T-cell (primary cell): ENCODE measurements around the gene COL26A1. TPM values are rescaled to one million over a fixed set of nuclear protein-coding genes. Genes with fewer than 3 reads are reported as not detected.

Source experiments
- ATAC-seq, 4 experiments: fragments of 200-7000 bp in 3 of 4; fragments of 150-1000 bp in 1 of 4; cut with Tn5 transposase; replicated peaks in 1 of 4; 1 replicate in 3 of 4; 2 replicates in 1 of 4; pipeline ENCODE4 v1.10.0; 2021; ENCODE audit warnings: moderate library complexity in 3 of 4, mild to moderate bottlenecking in 2 of 4, moderate number of reproducible peaks in 1 of 4
- CTCF ChIA-PET, 2 donors: fragments of 300-600 bp; sonication (Branson Sonifier 250); formaldehyde crosslinking; loops; one replicate each; lab custom pipeline; 2022; ENCODE audit warnings: antibody characterized with exemption in 2 of 2; lab: Charles Lee
- POLR2A ChIA-PET, 2 donors: fragments of 300-600 bp; sonication (Branson Sonifier 250); formaldehyde crosslinking; loops; one replicate each; lab custom pipeline; 2022; ENCODE audit warnings: antibody characterized with exemption in 2 of 2; lab: Charles Lee
- DNase-seq, 35 experiments: peaks; one replicate each; pipeline versions ENCODE4 v3.0.0 to v3.0.0-alpha.2; 2013 to 2023
- H3K27ac ChIP-seq: one replicate; pipeline ENCODE4 v1.5.1; 2013; ENCODE audit warnings: low read length
- H3K27me3 ChIP-seq, 2 experiments: replicated peaks in 1 of 2; 1 replicate in 1 of 2; 2 replicates in 1 of 2; pipeline versions ENCODE4 v1.6.1 to v1.7.0; 2013; ENCODE audit warnings: low read length in 1 of 2, mixed read lengths in 1 of 2; ENCODE audit not compliant: control insufficient read depth in 2 of 2, insufficient read depth in 2 of 2; ENCODE audit errors: extremely low read depth in 1 of 2
- H3K36me3 ChIP-seq, 2 donors: 1 replicate in 1 of 2; 2 replicates in 1 of 2; pipeline versions ENCODE4 v1.6.1 to v1.7.0; 2013; ENCODE audit warnings: low read length in 1 of 2; ENCODE audit not compliant: control insufficient read depth in 2 of 2, insufficient read depth in 1 of 2; ENCODE audit errors: extremely low read depth in 1 of 2
- H3K4me1 ChIP-seq, 2 experiments: 1 replicate in 1 of 2; 2 replicates in 1 of 2; pipeline versions ENCODE4 v1.6.1 to v1.7.0; 2013; ENCODE audit warnings: low read length in 2 of 2, mixed read lengths in 1 of 2; ENCODE audit not compliant: insufficient read depth in 2 of 2, control insufficient read depth in 1 of 2; ENCODE audit errors: extremely low read depth in 1 of 2
- H3K4me3 ChIP-seq, 2 donors: 1 replicate in 1 of 2; 2 replicates in 1 of 2; pipeline versions ENCODE4 v1.5.1 to v1.7.0; 2013; ENCODE audit warnings: mild to moderate bottlenecking in 2 of 2, low read length in 1 of 2, moderate library complexity in 1 of 2; ENCODE audit not compliant: control insufficient read depth in 1 of 2; ENCODE audit errors: extremely low read depth in 1 of 2
- H3K9me3 ChIP-seq: 2 replicates; pipeline ENCODE4 v1.7.0; 2013
- H3K27ac Mint-ChIP-seq, 2 donors: one replicate each; pipeline ENCODE4 v1.8.0; 2020 to 2021; ENCODE audit warnings: mild to moderate bottlenecking in 2 of 2, mixed read lengths in 2 of 2
- H3K27me3 Mint-ChIP-seq, 2 donors: one replicate each; pipeline ENCODE4 v1.8.0; 2021 to 2022; ENCODE audit warnings: mixed read lengths in 2 of 2
- H3K36me3 Mint-ChIP-seq: one replicate; pipeline ENCODE4 v1.8.0; 2021; ENCODE audit warnings: mixed read lengths
- H3K4me1 Mint-ChIP-seq, 3 donors: one replicate each; pipeline ENCODE4 v1.8.0; 2020 to 2022; ENCODE audit warnings: mixed read lengths in 3 of 3, mild to moderate bottlenecking in 1 of 3
- H3K4me3 Mint-ChIP-seq, 3 donors: one replicate each; pipeline ENCODE4 v1.8.0; 2020 to 2022; ENCODE audit warnings: mild to moderate bottlenecking in 3 of 3, mixed read lengths in 3 of 3, moderate library complexity in 3 of 3
- H3K9me3 Mint-ChIP-seq, 3 donors: one replicate each; pipeline ENCODE4 v1.8.0; 2020 to 2022; ENCODE audit warnings: mixed read lengths in 3 of 3
- WGBS: methylation state at CpG from one replicate; pipeline ENCODE4 v1.1.5; 2013; ENCODE audit warnings: missing lambda C conversion rate; ENCODE audit not compliant: insufficient coverage; 5-methylcytosine and 5-hydroxymethylcytosine counted together
- total RNA-seq, 35 experiments: library from RNA in 6 of 35; stranded (reverse) in 6 of 35; fragments of 120-200 nt in 1 of 35; gene quantifications; one replicate each; pipeline versions ENCODE4 v1.2.1 to v1.2.4 and lab custom pipeline; 2013 to 2026

COL26A1 gene
- total RNA-seq, 5 donors from 2014 or later (not counting 1 experiment from before 2014, with no cell fraction given) = 0.09 TPM; not detected in 4

GRCh38 chr7:101376601-101377000 lies 13.9 kb downstream of the COL26A1 start:
- no peaks in the 10 kb centered on the region for H3K36me3 Mint-ChIP-seq
- CTCF ChIA-PET = interaction anchor here in 1 of 2 donors (1.1 kb wide), 1 partner anchor 12 kb away, joined by 4 read pairs; no protein-coding TSS in a partner anchor

GRCh38 chr7:101377189-101377736 lies 14.6 kb downstream of the COL26A1 start:
- H3K27ac ChIP-seq = no peak overlapping the region
- Mint-ChIP-seq H3K27me3 (peaks cover 3 to 14% of the 10 kb centered on the region in 2 donors), H3K4me3 (no peak overlapping the region), H3K36me3 (no peaks in the 10 kb centered on the region), H3K4me1 (no peaks in the 10 kb centered on the region), H3K9me3 (peaks cover 0 to 5% (median 0%) of the 10 kb centered on the region in 3 donors), H3K27ac (no peak overlapping the region)
- CTCF ChIA-PET = interaction anchor here in 1 of 2 donors (1.1 kb wide), 1 partner anchor 13 kb away, joined by 4 read pairs; no protein-coding TSS in a partner anchor
- H3K9me3 ChIP-seq = no peaks in the 10 kb centered on the region
- H3K27me3 ChIP-seq = peaks cover 0 to 21% of the 10 kb centered on the region in 2 experiments
- no peaks in the 10 kb centered on the region for H3K4me1 ChIP-seq
- POLR2A ChIA-PET = no interaction called here
- H3K4me3 ChIP-seq = no peak overlapping the region
- DNase-seq (no peak), ATAC-seq (no peak)
- WGBS = 67% methylated on average over 1 of the region's 4 CpGs
- no peaks in the 10 kb centered on the region for H3K36me3 ChIP-seq

More at GRCh38 chr7:101376601-101377000, 13.9 kb downstream of the COL26A1 start:
- Mint-ChIP-seq H3K4me1 (no peaks in the 10 kb centered on the region), H3K27ac (no peak overlapping the region), H3K27me3 (peaks cover 3 to 15% of the 10 kb centered on the region in 2 donors), H3K4me3 (no peak overlapping the region), H3K9me3 (peaks cover 0 to 5% (median 0%) of the 10 kb centered on the region in 3 donors)
- H3K4me3 ChIP-seq = no peak overlapping the region
- no peaks in the 10 kb centered on the region for H3K4me1 ChIP-seq
- no peaks in the 10 kb centered on the region for H3K36me3 ChIP-seq
- no peak for ATAC-seq
- no peak overlapping the region for H3K27ac ChIP-seq
- no peak for DNase-seq
- 64% methylated on average over 1 of the region's 5 CpGs for WGBS
- H3K9me3 ChIP-seq = no peaks in the 10 kb centered on the region
- POLR2A ChIA-PET = no interaction called here
- H3K27me3 ChIP-seq = peaks cover 0 to 22% of the 10 kb centered on the region in 2 experiments

GRCh38 chr7:101378751-101379174 lies 16.1 kb downstream of the COL26A1 start:
- no peaks in the 10 kb centered on the region for H3K9me3 ChIP-seq
- peaks cover 0 to 5% (median 0%) of the 10 kb centered on the region in 3 donors for H3K9me3 Mint-ChIP-seq
- no peak overlapping the region for H3K4me3 ChIP-seq
- no peaks in the 10 kb centered on the region for H3K4me1 Mint-ChIP-seq
- peaks cover 0 to 12% of the 10 kb centered on the region in 2 experiments for H3K27me3 ChIP-seq
- no peak overlapping the region for H3K27ac Mint-ChIP-seq
- no peaks in the 10 kb centered on the region for H3K36me3 Mint-ChIP-seq
- H3K4me3 Mint-ChIP-seq = no peak overlapping the region
- no peak for DNase-seq
- WGBS = 86% methylated on average over 13 of the region's 13 CpGs
- H3K36me3 ChIP-seq = no peaks in the 10 kb centered on the region
- ChIA-PET POLR2A (no interaction called here), CTCF (no interaction called here)
- no peak overlapping the region for H3K27ac ChIP-seq
- ATAC-seq = no peak
- H3K4me1 ChIP-seq = no peaks in the 10 kb centered on the region
- H3K27me3 Mint-ChIP-seq = peaks cover 0 to under 1% of the 10 kb centered on the region in 2 donors

DNA sequence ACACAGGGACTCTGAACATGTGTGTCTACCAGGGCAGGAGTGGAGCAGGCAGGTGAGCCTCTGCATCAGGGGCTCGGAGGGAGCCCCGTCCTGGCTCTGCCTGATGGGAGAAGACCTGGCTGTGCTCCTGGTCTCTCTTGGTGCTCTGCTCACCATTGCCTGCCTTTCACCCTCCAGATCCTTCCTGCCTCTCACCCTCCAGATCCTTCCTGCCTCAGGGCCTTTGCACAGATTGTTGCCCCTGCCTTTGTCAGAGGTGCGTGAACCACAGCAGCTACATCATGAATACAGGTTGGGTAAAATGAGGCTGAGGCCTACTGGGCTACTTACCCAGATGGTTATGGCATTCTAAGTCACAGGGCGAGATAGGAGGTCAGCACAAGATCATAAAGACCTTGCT lies 16.6 kb downstream of the COL26A1 start:
- no peaks in the 10 kb centered on the region for H3K9me3 ChIP-seq
- H3K4me1 ChIP-seq = no peaks in the 10 kb centered on the region
- Mint-ChIP-seq H3K9me3 (peaks cover 0 to 5% (median 0%) of the 10 kb centered on the region in 3 donors), H3K36me3 (no peaks in the 10 kb centered on the region), H3K27me3 (no peaks in the 10 kb centered on the region), H3K4me1 (no peaks in the 10 kb centered on the region), H3K27ac (no peak overlapping the region), H3K4me3 (no peak overlapping the region)
- no peak for DNase-seq
- H3K27me3 ChIP-seq = peaks cover 0 to 7% of the 10 kb centered on the region in 2 experiments
- H3K36me3 ChIP-seq = no peaks in the 10 kb centered on the region
- H3K4me3 ChIP-seq = no peak overlapping the region
- H3K27ac ChIP-seq = no peak overlapping the region
- ChIA-PET CTCF (no interaction called here), POLR2A (no interaction called here)
- ATAC-seq = no peak
- 100% methylated on average over 1 of the region's 4 CpGs for WGBS

- peaks cover 0 to 5% (median 0%) of the 10 kb centered on the region in 3 donors for H3K9me3 Mint-ChIP-seq
These were observed 19.0 kb downstream of the COL26A1 start for GRCh38 chr7:101381549-101382111.

GRCh38 chr7:101382937-101383336 lies 20.3 kb downstream of the COL26A1 start:
- H3K27ac Mint-ChIP-seq = no peak overlapping the region
- no peak for ATAC-seq
- ChIA-PET POLR2A (no interaction called here), CTCF (no interaction called here)
- H3K36me3 Mint-ChIP-seq = no peaks in the 10 kb centered on the region
- H3K9me3 Mint-ChIP-seq = peaks cover 0 to 5% (median 0%) of the 10 kb centered on the region in 3 donors
- Histone ChIP-seq H3K4me3 (no peak overlapping the region), H3K4me1 (peaks cover 0 to 9% of the 10 kb centered on the region in 2 experiments), H3K36me3 (no peaks in the 10 kb centered on the region), H3K27ac (no peak overlapping the region), H3K9me3 (no peaks in the 10 kb centered on the region), H3K27me3 (peaks cover 0 to 12% of the 10 kb centered on the region in 2 experiments)
- no peak overlapping the region for H3K4me3 Mint-ChIP-seq
- WGBS = no CpG with 5 or more reads among the region's 2 CpGs
- no peak for DNase-seq
- H3K27me3 Mint-ChIP-seq = no peaks in the 10 kb centered on the region
- H3K4me1 Mint-ChIP-seq = peaks cover 6 to 8% (median 6%) of the 10 kb centered on the region in 3 donors

More at GRCh38 chr7:101381549-101382111, 19.0 kb downstream of the COL26A1 start:
- H3K27me3 ChIP-seq = peaks cover 0 to 9% of the 10 kb centered on the region in 2 experiments
- ChIA-PET CTCF (interaction anchor here in 1 of 2 donors (1.0 kb wide), 1 partner anchor 14 kb away, joined by 4 read pairs; no protein-coding TSS in a partner anchor), POLR2A (no interaction called here)
- H3K4me3 ChIP-seq = no peak overlapping the region
- Mint-ChIP-seq H3K36me3 (no peaks in the 10 kb centered on the region), H3K4me1 (peaks cover 2 to 3% (median 2%) of the 10 kb centered on the region in 3 donors), H3K4me3 (no peak overlapping the region), H3K27ac (no peak overlapping the region), H3K27me3 (no peaks in the 10 kb centered on the region)
- peaks cover 0 to 3% of the 10 kb centered on the region in 2 experiments for H3K4me1 ChIP-seq
- WGBS = 33% methylated on average over 1 of the region's 5 CpGs
- H3K27ac ChIP-seq = no peak overlapping the region
- H3K36me3 ChIP-seq = no peaks in the 10 kb centered on the region
- ATAC-seq (no peak), DNase-seq (no peak)
- no peaks in the 10 kb centered on the region for H3K9me3 ChIP-seq
